Psoas muscle (tissue), 8 donors: ENCODE data around the gene SUSD3. TPM values are rescaled to one million over a fixed set of nuclear protein-coding genes. Genes with fewer than 3 reads are reported as not detected.
"Not testable (repeated sequence)": the region's sequence is repeated elsewhere in the genome, so short reads cannot be mapped to it uniquely, and the experiment has no call there.

Experiments
- ATAC-seq, 4 donors: fragments of 200-7000 bp; cut with Tn5 transposase; one replicate each; pipeline ENCODE4 v1.9.1; 2020; ENCODE audit warnings: moderate library complexity in 3 of 4, mild to moderate bottlenecking in 2 of 4
- DNase-seq, 2 donors: peaks; one replicate each; pipeline ENCODE4 v3.0.0-alpha.2; 2020
- H3K27ac ChIP-seq: fragments of 200-600 bp; one replicate; pipeline ENCODE4 v1.8.0; 2022
- H3K27me3 ChIP-seq, 3 donors: fragments of 200-600 bp in 1 of 3; one replicate each; pipeline versions ENCODE4 v1.6.1 to v1.8.0; 2013 to 2022; ENCODE audit warnings: low read length in 2 of 3, mild to moderate bottlenecking in 2 of 3, moderate library complexity in 1 of 3; ENCODE audit not compliant: insufficient read depth in 3 of 3
- H3K36me3 ChIP-seq, 2 donors: fragments of 200-600 bp in 1 of 2; one replicate each; pipeline versions ENCODE4 v1.6.1 to v1.8.0; 2013 to 2022; ENCODE audit warnings: low read depth in 1 of 2, mild to moderate bottlenecking in 1 of 2, moderate library complexity in 1 of 2; ENCODE audit not compliant: insufficient read depth in 1 of 2
- H3K4me1 ChIP-seq: fragments of 200-600 bp; one replicate; pipeline ENCODE4 v1.8.0; 2022
- H3K4me3 ChIP-seq: fragments of 200-600 bp; one replicate; pipeline ENCODE4 v1.8.0; 2022; ENCODE audit warnings: mild to moderate bottlenecking
- H3K9me3 ChIP-seq: fragments of 200-600 bp; one replicate; pipeline ENCODE4 v1.8.0; 2022
- WGBS, 3 donors: extraction: QIAGEN DNeasy Blood & Tissue Kit; methylation state at CpG; one replicate each; pipeline versions ENCODE4 v1.1.6 to v1.1.7; 2013; 5-methylcytosine and 5-hydroxymethylcytosine counted together
- intact Hi-C, 2 donors: fragments of 100-400 bp; cut with DNase I; formaldehyde crosslinking; loops; one replicate each; pipeline versions ENCODE4 v1.11.0 to v1.14.2; 2022
- polyA plus RNA-seq, 3 donors: library from polyadenylated mRNA; stranded (reverse); fragments of 200-250 nt; gene quantifications; one replicate each; pipeline ENCODE4 v1.2.3, GENCODE V29; 2013
- total RNA-seq, 4 donors: library from RNA; stranded (reverse); fragmentation: NEBNext Ultra II Directional in 2 of 4; extraction: Animal tissue kit (Norgen Biotek cat#: 25700) in 2 of 4; gene quantifications; one replicate each; pipeline versions ENCODE4 v1.2.1 to v1.2.4, GENCODE V29; 2021 to 2023
- TF ChIP-seq, protein P1 (sequence below): fragments of 200-600 bp; IDR thresholded peaks from one replicate; pipeline ENCODE4 v1.8.0; 2022; ENCODE audit warnings: antibody characterized with exemption
- donor health status: healthy with polysubstance abuse.
- donor health status: DM: no; HTN: no; CAD: no; lungs with moderate emphysema.
- donor health status: Bipolar disorder and iron deficiency.
- donor health status: healthy.
- donor health status: DM: yes; HTN: yes; CAD: no.
- donor health status: DM: no; HTN: no; CAD: no.
- donor health status: DM: no; HTN: no; CAD: no.
- donor health status: DM: yes; HTN: yes; CAD: no.

The SUSD3 gene
- total and polyA plus RNA-seq, 7 donors = 0.13 to 0.65 (median 0.34) TPM; not detected in 2

DNA sequence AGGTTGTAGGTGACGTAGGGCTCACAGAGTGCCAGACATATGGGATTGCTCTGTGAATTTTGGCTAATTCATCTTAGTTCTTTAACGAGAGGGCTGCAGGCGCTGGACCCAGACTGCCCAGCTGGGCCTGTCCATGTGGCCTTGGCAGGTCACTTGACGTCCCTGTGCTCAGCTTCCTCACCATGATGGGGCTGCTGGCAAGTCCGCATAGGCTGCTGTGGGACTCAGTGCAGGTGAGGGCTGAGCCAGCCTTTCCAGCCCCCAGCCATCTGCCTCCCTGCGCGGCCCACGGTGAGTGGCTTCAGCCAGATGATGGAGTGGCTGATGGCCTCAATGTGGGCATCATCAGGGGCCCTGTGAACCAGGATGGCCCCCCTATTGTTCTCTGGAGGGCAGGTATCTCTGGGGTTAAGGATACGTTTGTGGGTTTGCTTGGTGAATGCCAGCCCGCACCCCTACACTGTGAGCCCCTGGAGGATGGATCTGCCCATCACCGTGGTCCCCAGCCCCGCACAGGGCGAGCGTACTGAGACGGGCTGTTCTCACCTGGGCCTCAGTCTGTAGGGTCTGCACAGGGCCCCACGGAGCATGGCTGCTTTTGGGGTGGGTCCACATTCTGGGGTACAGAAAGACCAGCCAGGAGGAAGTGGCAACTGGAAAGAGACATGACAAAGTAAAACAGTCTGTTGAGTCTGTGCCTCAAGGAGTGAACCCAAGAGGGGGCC lies 41.2 kb downstream of the SUSD3 start:
- no peak for ATAC-seq
- H3K4me1 ChIP-seq = peaks cover 32% of the 10 kb centered on the region
- H3K9me3 ChIP-seq = peaks cover 9% of the 10 kb centered on the region
- no peak overlapping the region for H3K4me3 ChIP-seq
- H3K27ac ChIP-seq = peak overlapping the region; percentile 98
- TF ChIP-seq, protein P1, sequence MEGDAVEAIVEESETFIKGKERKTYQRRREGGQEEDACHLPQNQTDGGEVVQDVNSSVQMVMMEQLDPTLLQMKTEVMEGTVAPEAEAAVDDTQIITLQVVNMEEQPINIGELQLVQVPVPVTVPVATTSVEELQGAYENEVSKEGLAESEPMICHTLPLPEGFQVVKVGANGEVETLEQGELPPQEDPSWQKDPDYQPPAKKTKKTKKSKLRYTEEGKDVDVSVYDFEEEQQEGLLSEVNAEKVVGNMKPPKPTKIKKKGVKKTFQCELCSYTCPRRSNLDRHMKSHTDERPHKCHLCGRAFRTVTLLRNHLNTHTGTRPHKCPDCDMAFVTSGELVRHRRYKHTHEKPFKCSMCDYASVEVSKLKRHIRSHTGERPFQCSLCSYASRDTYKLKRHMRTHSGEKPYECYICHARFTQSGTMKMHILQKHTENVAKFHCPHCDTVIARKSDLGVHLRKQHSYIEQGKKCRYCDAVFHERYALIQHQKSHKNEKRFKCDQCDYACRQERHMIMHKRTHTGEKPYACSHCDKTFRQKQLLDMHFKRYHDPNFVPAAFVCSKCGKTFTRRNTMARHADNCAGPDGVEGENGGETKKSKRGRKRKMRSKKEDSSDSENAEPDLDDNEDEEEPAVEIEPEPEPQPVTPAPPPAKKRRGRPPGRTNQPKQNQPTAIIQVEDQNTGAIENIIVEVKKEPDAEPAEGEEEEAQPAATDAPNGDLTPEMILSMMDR = no peak
- 83 to 93% (median 84%) methylated on average over 14 to 16 of the region's 16 CpGs for WGBS, 3 donors
- DNase-seq = peak in 1 of 2 donors; percentile 49
- H3K27me3 ChIP-seq = no peaks in the 10 kb centered on the region
- no peaks in the 10 kb centered on the region for H3K36me3 ChIP-seq
- intact Hi-C loops = loop anchor here in 1 of 2 donors (10.0 kb wide), 2 partner anchors 95 to 355 kb away; partner anchors contain the start of genes FAM120A and FAM120AOS

GRCh38 chr9:93100276-93100636 lies 41.8 kb downstream of the SUSD3 start:
- DNase-seq (no peak), ATAC-seq (no peak)
- no peak overlapping the region for H3K27ac ChIP-seq
- 95 to 98% (median 96%) methylated on average over 8 of the region's 8 CpGs for WGBS, 3 donors
- TF ChIP-seq, protein P1 = no peak
- intact Hi-C loops = no loop called here
- no peaks in the 10 kb centered on the region for H3K36me3 ChIP-seq
- H3K9me3 ChIP-seq = peaks cover 9% of the 10 kb centered on the region
- peaks cover 32% of the 10 kb centered on the region for H3K4me1 ChIP-seq
- no peak overlapping the region for H3K4me3 ChIP-seq
- no peaks in the 10 kb centered on the region for H3K27me3 ChIP-seq

GRCh38 chr9:93101086-93101485 lies 42.6 kb downstream of the SUSD3 start:
- intact Hi-C loops, H3K36me3 ChIP-seq, H3K27ac ChIP-seq, ATAC-seq, H3K27me3 ChIP-seq, H3K4me3 ChIP-seq, DNase-seq, H3K9me3 ChIP-seq: not testable (repeated sequence)
- WGBS, 3 donors = 93 to 96% (median 94%) methylated on average over 11 of the region's 11 CpGs
- peaks cover 37% of the 10 kb centered on the region for H3K4me1 ChIP-seq

DNA sequence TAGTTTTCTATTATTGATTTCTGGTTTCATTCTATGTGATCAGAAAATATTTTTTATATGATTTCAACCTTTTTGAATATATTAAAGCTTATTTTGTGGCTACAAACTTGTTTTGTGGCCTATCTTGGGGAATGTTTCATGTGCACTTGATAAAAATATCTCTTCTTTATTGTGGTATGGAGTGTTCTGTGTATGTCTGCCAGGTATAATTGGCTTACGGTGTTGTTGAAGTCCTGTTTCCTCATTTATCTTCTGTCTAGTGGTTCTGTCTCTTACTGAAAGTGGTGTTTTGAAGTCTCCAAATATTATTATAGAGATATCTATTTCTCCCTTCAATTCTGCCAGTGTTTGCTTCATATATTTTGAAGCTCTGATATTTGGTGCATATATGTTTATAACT lies 47.1 kb downstream of the SUSD3 start:
- ATAC-seq (no peak), DNase-seq (no peak)
- H3K9me3 ChIP-seq = peaks cover 9% of the 10 kb centered on the region
- H3K4me3 ChIP-seq = no peak overlapping the region
- no peaks in the 10 kb centered on the region for H3K27me3 ChIP-seq
- TF ChIP-seq, protein P1 = no peak
- intact Hi-C loops = loop anchor here (5.0 kb wide), 2 partner anchors 37 to 57 kb away; no protein-coding TSS in a partner anchor
- peaks cover 14% of the 10 kb centered on the region for H3K4me1 ChIP-seq
- 39 to 91% (median 61%) methylated on average over 1 of the region's 1 CpG for WGBS, 3 donors
- H3K36me3 ChIP-seq = peaks cover 0 to 25% of the 10 kb centered on the region in 2 donors
- H3K27ac ChIP-seq = no peak overlapping the region

DNA sequence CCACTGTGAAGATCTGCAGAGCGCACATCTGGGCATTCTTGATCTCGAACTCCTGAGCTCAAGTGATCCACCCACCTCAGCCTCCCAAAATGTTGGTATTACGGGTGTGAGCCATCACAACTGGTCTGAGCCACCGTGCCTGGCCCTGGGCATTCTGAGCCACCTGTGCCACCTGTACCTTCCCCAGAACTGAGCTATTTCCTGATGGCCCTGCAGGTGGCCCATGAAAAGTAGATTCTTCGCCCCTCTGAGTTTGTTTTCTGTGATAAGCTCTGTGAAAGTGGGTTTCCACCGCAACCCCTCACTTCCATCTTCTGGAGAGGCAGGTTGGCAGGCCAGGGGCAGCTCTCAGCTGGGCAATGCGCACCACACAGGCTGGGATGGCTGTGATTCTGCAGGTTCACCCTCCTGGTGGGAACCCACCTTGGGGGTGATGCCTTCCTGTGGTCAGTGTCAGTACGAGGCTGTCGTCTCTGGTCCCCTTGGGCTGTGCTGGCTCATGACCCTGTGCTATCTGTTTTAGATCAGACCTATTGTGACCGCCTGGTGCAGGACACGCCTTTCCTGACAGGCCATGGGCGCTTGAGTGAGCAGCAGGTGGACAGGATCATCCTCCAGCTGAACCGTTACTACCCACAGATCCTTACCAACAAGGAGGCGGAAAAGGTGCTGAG lies 48.8 kb downstream of the SUSD3 start:
- Histone ChIP-seq H3K4me1 (peaks cover 14% of the 10 kb centered on the region), H3K9me3 (peaks cover 9% of the 10 kb centered on the region), H3K27ac (no peak overlapping the region), H3K4me3 (no peak overlapping the region), H3K27me3 (no peaks in the 10 kb centered on the region), H3K36me3 (peaks cover 0 to 42% of the 10 kb centered on the region in 2 donors)
- TF ChIP-seq, protein P1 = no peak
- intact Hi-C loops = loop anchor here (5.0 kb wide), 2 partner anchors 35 to 55 kb away; no protein-coding TSS in a partner anchor
- DNase-seq (peak in 1 of 2 donors; percentile 38), ATAC-seq (no peak)
- 82 to 93% (median 85%) methylated on average over 14 of the region's 14 CpGs for WGBS, 3 donors
